Lung (tissue), 13 donors: ENCODE measurements around the gene C2CD2. TPM values are rescaled to one million over a fixed set of nuclear protein-coding genes. Genes with fewer than 3 reads are reported as not detected.

Source experiments
- ATAC-seq: fragments of 200-7000 bp; cut with Tn5 transposase; one replicate; pipeline ENCODE4 v1.9.1; 2020; ENCODE audit warnings: moderate number of reproducible peaks; ENCODE audit not compliant: insufficient read depth, low FRiP score
- DNase-seq, 3 donors: peaks; one replicate each; pipeline ENCODE4 v3.0.0-alpha.2; 2013 to 2017
- H3K27ac ChIP-seq, 2 donors: one replicate each; pipeline ENCODE4 v1.5.1; 2013; ENCODE audit warnings: mild to moderate bottlenecking in 2 of 2, moderate library complexity in 2 of 2, control low read depth in 1 of 2, inconsistent platforms in 1 of 2, low read depth in 1 of 2, low read length in 1 of 2
- H3K27me3 ChIP-seq, 3 donors: one replicate each; pipeline ENCODE4 v1.5.1; 2013; ENCODE audit warnings: low read length in 2 of 3; ENCODE audit not compliant: control insufficient read depth in 3 of 3, insufficient read depth in 3 of 3
- H3K36me3 ChIP-seq, 4 donors: one replicate each; pipeline ENCODE4 v1.5.1; 2013; ENCODE audit warnings: low read length in 4 of 4, mild to moderate bottlenecking in 1 of 4, moderate library complexity in 1 of 4; ENCODE audit not compliant: control insufficient read depth in 4 of 4, insufficient read depth in 4 of 4
- H3K4me1 ChIP-seq, 5 donors: one replicate each; pipeline ENCODE4 v1.5.1; 2013; ENCODE audit warnings: low read length in 5 of 5, mild to moderate bottlenecking in 2 of 5, moderate library complexity in 1 of 5; ENCODE audit not compliant: control insufficient read depth in 5 of 5, insufficient read depth in 5 of 5
- H3K4me3 ChIP-seq: one replicate; pipeline ENCODE4 v1.5.1; 2013; ENCODE audit warnings: mild to moderate bottlenecking, control low read depth, moderate library complexity
- H3K9ac ChIP-seq, 2 donors: one replicate each; pipeline ENCODE4 v1.5.1; 2013; ENCODE audit warnings: low read length in 2 of 2, control low read depth in 1 of 2; ENCODE audit not compliant: insufficient read depth in 1 of 2
- H3K9me3 ChIP-seq, 4 donors: one replicate each; pipeline ENCODE4 v1.5.1; 2013; ENCODE audit warnings: low read length in 3 of 4, mild to moderate bottlenecking in 1 of 4, moderate library complexity in 1 of 4; ENCODE audit not compliant: control insufficient read depth in 4 of 4, insufficient read depth in 3 of 4
- CTCF ChIP-seq: IDR thresholded peaks from 2 replicates; pipeline ENCODE4 v1.5.1; 2012; ENCODE audit warnings: mild to moderate bottlenecking; ENCODE audit errors: control extremely low read depth, extremely low read depth
- WGBS, 2 donors: extraction: QIAGEN DNeasy Blood & Tissue Kit; methylation state at CpG; one replicate each; pipeline ENCODE4 v1.1.7; 2013; 5-methylcytosine and 5-hydroxymethylcytosine counted together
- polyA plus RNA-seq, 2 donors: library from polyadenylated mRNA; stranded (reverse); fragments of 200-250 nt; gene quantifications; one replicate each; pipeline ENCODE4 v1.2.1, GENCODE V29; 2013
- small RNA-seq: library from RNA; depleted of rRNA; stranded (forward); fragments of <200 nt; gene quantifications from one replicate; pipeline ENCODE3, GENCODE V24; 2014; ENCODE audit warnings: low replicate concordance
- total RNA-seq, 2 donors: library from RNA; depleted of rRNA in 1 of 2; stranded (reverse); fragments of >200 nt in 1 of 2; gene quantifications; one replicate each; pipeline ENCODE4 v1.2.1, GENCODE V29; 2014 to 2021
- donor health status: control.
- donor health status: control.
- donor health status: Bipolar disorder and iron deficiency.
- donor health status: healthy.
- donor health status: DM: yes; HTN: yes; CAD: no.

C2CD2 gene
- total and polyA plus RNA-seq, 4 donors, result 7.0 to 19.5 (median 12.2) TPM

- Histone ChIP-seq H3K9me3 (no peaks in the 10 kb centered on the region), H3K9ac (no peak overlapping the region), H3K4me1 (peaks cover 0 to 17% (median 4%) of the 10 kb centered on the region in 5 donors), H3K27me3 (no peaks in the 10 kb centered on the region), H3K4me3 (no peak overlapping the region), H3K27ac (no peak overlapping the region), H3K36me3 (peaks cover 4 to 42% (median 8%) of the 10 kb centered on the region in 4 donors)
- no peak for ATAC-seq
- WGBS, 2 donors, result 80 to 91% methylated on average over 10 of the region's 10 CpGs
- no peak for TF ChIP-seq CTCF
- no peak for DNase-seq
Observed at GRCh38 chr21:41835711-41836154, 118.1 kb downstream of the C2CD2 start.

Small RNA genes within 50 kb of the gene (small RNA-seq; reads per million reads assigned to genes)
- not detected for gene RF00334

Other genes with a start within 250 kb of the C2CD2 start
- gene RIPK4, start 187.0 kb downstream of the C2CD2 start, total RNA-seq, result 10 to 100 TPM; 12.9 to 21.6 TPM
- 1 to 10 TPM; 5.0 to 5.3 TPM for gene RIPK4, start 187.0 kb downstream of the C2CD2 start, polyA plus RNA-seq
- gene PRDM15, start 74.7 kb downstream of the C2CD2 start, total RNA-seq, result 1 to 10 TPM; 5.8 to 7.2 TPM
- 1 to 10 TPM; 2.4 to 2.5 TPM for gene PRDM15, start 74.7 kb downstream of the C2CD2 start, polyA plus RNA-seq
- 10 to 100 TPM; 10.6 to 15.4 TPM for gene ZBTB21, start 56.3 kb upstream of the C2CD2 start, total RNA-seq
- 1 to 10 TPM; 3.2 to 4.5 TPM for gene ZBTB21, start 56.3 kb upstream of the C2CD2 start, polyA plus RNA-seq
- gene UMODL1, start 117.3 kb upstream of the C2CD2 start, total RNA-seq, result under 1 TPM in 1 of 2 donors, not detected in 1; 0.28 TPM
- gene UMODL1, start 117.3 kb upstream of the C2CD2 start, polyA plus RNA-seq, result under 1 TPM; 0.10 to 0.14 TPM